H9 (cell line): ENCODE results near the gene PMEPA1. TPM values are rescaled to one million over a fixed set of nuclear protein-coding genes. Genes with fewer than 3 reads are reported as not detected.

Experiments
- DNase-seq: peaks from one replicate; pipeline ENCODE4 v3.0.0-alpha.2; 2017
- H2AFZ ChIP-seq: one replicate; pipeline ENCODE4 v1.6.1; 2013; ENCODE audit warnings: mild to moderate bottlenecking, low read length, control low read depth, moderate library complexity
- H2AK5ac ChIP-seq: 2 replicates; pipeline ENCODE4 v1.6.1; 2013; ENCODE audit warnings: low read length, control low read depth, mixed read lengths; ENCODE audit not compliant: insufficient read length
- H2BK120ac ChIP-seq: one replicate; pipeline ENCODE4 v1.6.1; 2013; ENCODE audit warnings: low read depth, mild to moderate bottlenecking, low read length, control low read depth, inconsistent platforms; ENCODE audit not compliant: poor library complexity, severe bottlenecking
- H2BK12ac ChIP-seq: 2 replicates; pipeline ENCODE4 v1.6.1; 2013; ENCODE audit warnings: low read length, control low read depth, mixed read lengths, low read depth; ENCODE audit not compliant: insufficient read length
- H2BK15ac ChIP-seq: 2 replicates; pipeline ENCODE4 v1.6.1; 2013; ENCODE audit warnings: low read depth, low read length, control low read depth
- H2BK20ac ChIP-seq: one replicate; pipeline ENCODE4 v1.6.1; 2013; ENCODE audit warnings: low read depth, mild to moderate bottlenecking, low read length, control low read depth, inconsistent platforms; ENCODE audit not compliant: poor library complexity, severe bottlenecking
- H2BK5ac ChIP-seq: 2 replicates; pipeline ENCODE4 v1.6.1; 2013; ENCODE audit warnings: low read length, control low read depth, mixed read lengths; ENCODE audit not compliant: insufficient read length
- H3K14ac ChIP-seq: 2 replicates; pipeline ENCODE4 v1.6.1; 2013; ENCODE audit warnings: low read length, control low read depth; ENCODE audit not compliant: insufficient read depth
- H3K18ac ChIP-seq: 2 replicates; pipeline ENCODE4 v1.6.1; 2013; ENCODE audit warnings: low read depth, mild to moderate bottlenecking, mixed read lengths, low read length, control low read depth; ENCODE audit not compliant: insufficient read length
- H3K23ac ChIP-seq: 2 replicates; pipeline ENCODE4 v1.6.1; 2013; ENCODE audit warnings: low read length, control low read depth, mixed read lengths, low read depth; ENCODE audit not compliant: insufficient read length
- H3K23me2 ChIP-seq: 2 replicates; pipeline ENCODE4 v1.6.1; 2013; ENCODE audit warnings: low read depth, mild to moderate bottlenecking, mixed read lengths, low read length, control low read depth; ENCODE audit not compliant: insufficient read length, poor library complexity, severe bottlenecking
- H3K27ac ChIP-seq: 2 replicates; pipeline ENCODE4 v1.5.1; 2013; ENCODE audit warnings: low read length, control low read depth, mixed read lengths, low read depth; ENCODE audit not compliant: insufficient read length
- H3K27me3 ChIP-seq: 2 replicates; pipeline ENCODE4 v1.6.1; 2013; ENCODE audit warnings: low read length, control low read depth, inconsistent platforms; ENCODE audit not compliant: insufficient read depth
- H3K4ac ChIP-seq: 2 replicates; pipeline ENCODE4 v1.6.1; 2013; ENCODE audit warnings: low read depth, mild to moderate bottlenecking, control low read depth, inconsistent platforms, low read length, moderate library complexity
- H3K4me1 ChIP-seq: 2 replicates; pipeline ENCODE4 v1.6.1; 2013; ENCODE audit warnings: low read length, control low read depth, inconsistent platforms; ENCODE audit not compliant: insufficient read depth
- H3K4me2 ChIP-seq: 2 replicates; pipeline ENCODE4 v1.6.1; 2013; ENCODE audit warnings: low read length, control low read depth, mixed read lengths; ENCODE audit not compliant: insufficient read length, insufficient read depth
- H3K56ac ChIP-seq: 2 replicates; pipeline ENCODE4 v1.6.1; 2013; ENCODE audit warnings: low read depth, mild to moderate bottlenecking, mixed read lengths, low read length, control low read depth; ENCODE audit not compliant: insufficient read length
- H3K79me1 ChIP-seq: 2 replicates; pipeline ENCODE4 v1.6.1; 2013; ENCODE audit warnings: low read depth, mild to moderate bottlenecking, moderate library complexity, low read length, control low read depth, inconsistent platforms; ENCODE audit not compliant: insufficient read depth, poor library complexity, severe bottlenecking
- H3K79me2 ChIP-seq: 2 replicates; pipeline ENCODE4 v1.6.1; 2013; ENCODE audit warnings: low read length, control low read depth, inconsistent platforms; ENCODE audit not compliant: insufficient read depth
- H3K9ac ChIP-seq: 2 replicates; pipeline ENCODE4 v1.6.1; 2013; ENCODE audit warnings: low read length, control low read depth, mixed read lengths; ENCODE audit not compliant: insufficient read length; ENCODE audit errors: extremely low read depth
- H3K9me3 ChIP-seq: one replicate; pipeline ENCODE4 v1.6.1; 2013; ENCODE audit warnings: low read depth, low read length, inconsistent platforms; ENCODE audit not compliant: control insufficient read depth
- H3T11ph ChIP-seq: one replicate; pipeline ENCODE4 v1.6.1; 2013; ENCODE audit warnings: mild to moderate bottlenecking, low read length, control low read depth, inconsistent platforms
- H4K20me1 ChIP-seq: one replicate; pipeline ENCODE4 v1.6.1; 2013; ENCODE audit not compliant: control insufficient read depth, insufficient read length, insufficient read depth
- H4K5ac ChIP-seq: 2 replicates; pipeline ENCODE4 v1.6.1; 2013; ENCODE audit warnings: low read depth, mild to moderate bottlenecking, mixed read lengths, low read length, control low read depth; ENCODE audit not compliant: insufficient read length
- H4K8ac ChIP-seq: replicated peaks from 2 replicates; pipeline ENCODE4 v1.6.1; 2013; ENCODE audit warnings: low read length, control low read depth, mixed read lengths, low read depth; ENCODE audit not compliant: insufficient read length
- H4K91ac ChIP-seq: 2 replicates; pipeline ENCODE4 v1.6.1; 2013; ENCODE audit warnings: low read depth, mild to moderate bottlenecking, moderate library complexity, mixed read lengths, low read length, control low read depth; ENCODE audit not compliant: insufficient read length
- H3K27ac Mint-ChIP-seq, 3 experiments: 2 replicates in 2 of 3; 3 replicates in 1 of 3; pipeline ENCODE4 v1.8.0; 2020 to 2021; ENCODE audit warnings: mixed read lengths in 3 of 3, mild to moderate bottlenecking in 1 of 3, moderate library complexity in 1 of 3
- H3K27me3 Mint-ChIP-seq: 2 replicates; pipeline ENCODE4 v1.8.0; 2021; ENCODE audit warnings: low read depth, mild to moderate bottlenecking, moderate library complexity, mixed read lengths
- H3K36me3 Mint-ChIP-seq, 3 experiments: 2 replicates in 2 of 3; 3 replicates in 1 of 3; pipeline ENCODE4 v1.8.0; 2020 to 2021; ENCODE audit warnings: low read depth in 3 of 3, mixed read lengths in 3 of 3; ENCODE audit not compliant: insufficient read depth in 1 of 3
- H3K4me1 Mint-ChIP-seq, 2 experiments: 2 replicates each; pipeline ENCODE4 v1.8.0; 2020; ENCODE audit warnings: mixed read lengths in 2 of 2
- H3K4me3 Mint-ChIP-seq, 2 experiments: 2 replicates in 1 of 2; 3 replicates in 1 of 2; pipeline ENCODE4 v1.8.0; 2020 to 2021; ENCODE audit warnings: mild to moderate bottlenecking in 2 of 2, mixed read lengths in 2 of 2, moderate library complexity in 1 of 2
- H3K9me3 Mint-ChIP-seq, 2 experiments: 2 replicates in 1 of 2; 3 replicates in 1 of 2; pipeline ENCODE4 v1.8.0; 2020; ENCODE audit warnings: mild to moderate bottlenecking in 2 of 2, mixed read lengths in 2 of 2, moderate library complexity in 1 of 2
- WGBS: extraction: QIAGEN DNeasy Blood & Tissue Kit; methylation state at CpG from one replicate; pipeline ENCODE4 v1.1.7; 2013; ENCODE audit warnings: missing lambda C conversion rate, low lambda C conversion rate, mixed read lengths; ENCODE audit not compliant: insufficient read length; ENCODE audit errors: extremely low coverage; 5-methylcytosine and 5-hydroxymethylcytosine counted together
- total RNA-seq: library from RNA; stranded (reverse); gene quantifications from 2 replicates; pipeline ENCODE4 v1.2.1, GENCODE V29; 2021
- TF ChIP-seq, protein P1 (sequence below): fragments of 200-600 bp; sonication (generic); conservative IDR thresholded peaks from 3 replicates; pipeline ENCODE4 v1.8.0; 2021; ENCODE audit warnings: antibody characterized with exemption, mild to moderate bottlenecking

Gene PMEPA1
- total RNA-seq, 1 experiment from 2014 or later, result 34.6 TPM

- Histone ChIP-seq H3T11ph (no peak overlapping the region), H3K27ac (no peak overlapping the region), H3K4ac (no peak overlapping the region), H2BK5ac (no peak overlapping the region), H3K79me1 (no peaks in the 10 kb centered on the region), H2BK20ac (no peak overlapping the region), H4K91ac (no peak overlapping the region), H4K8ac (no peak overlapping the region), H3K4me1 (no peaks in the 10 kb centered on the region), H3K9ac (no peak overlapping the region), H2BK120ac (no peak overlapping the region), H3K56ac (no peak overlapping the region), H2AFZ (no peak overlapping the region), H3K18ac (no peak overlapping the region), H3K23me2 (no peaks in the 10 kb centered on the region), H3K14ac (no peak overlapping the region), H3K4me2 (no peak overlapping the region), H4K20me1 (no peaks in the 10 kb centered on the region), H3K23ac (no peak overlapping the region), H2AK5ac (no peak overlapping the region), H3K27me3 (no peaks in the 10 kb centered on the region), H4K5ac (no peak overlapping the region), H3K9me3 (no peaks in the 10 kb centered on the region), H2BK12ac (no peak overlapping the region), H3K79me2 (no peaks in the 10 kb centered on the region), H2BK15ac (no peak overlapping the region)
- Mint-ChIP-seq H3K4me3 (no peak overlapping the region), H3K27ac (no peak overlapping the region), H3K36me3 (no peaks in the 10 kb centered on the region), H3K27me3 (peaks cover 2% of the 10 kb centered on the region; the same call in 1 of the 2 replicates), H3K9me3 (no peaks in the 10 kb centered on the region), H3K4me1 (peaks cover 6 to 10% of the 10 kb centered on the region in 2 experiments)
- no peak for DNase-seq
- WGBS, result no CpG with 5 or more reads among the region's 7 CpGs
- TF ChIP-seq, protein P1, sequence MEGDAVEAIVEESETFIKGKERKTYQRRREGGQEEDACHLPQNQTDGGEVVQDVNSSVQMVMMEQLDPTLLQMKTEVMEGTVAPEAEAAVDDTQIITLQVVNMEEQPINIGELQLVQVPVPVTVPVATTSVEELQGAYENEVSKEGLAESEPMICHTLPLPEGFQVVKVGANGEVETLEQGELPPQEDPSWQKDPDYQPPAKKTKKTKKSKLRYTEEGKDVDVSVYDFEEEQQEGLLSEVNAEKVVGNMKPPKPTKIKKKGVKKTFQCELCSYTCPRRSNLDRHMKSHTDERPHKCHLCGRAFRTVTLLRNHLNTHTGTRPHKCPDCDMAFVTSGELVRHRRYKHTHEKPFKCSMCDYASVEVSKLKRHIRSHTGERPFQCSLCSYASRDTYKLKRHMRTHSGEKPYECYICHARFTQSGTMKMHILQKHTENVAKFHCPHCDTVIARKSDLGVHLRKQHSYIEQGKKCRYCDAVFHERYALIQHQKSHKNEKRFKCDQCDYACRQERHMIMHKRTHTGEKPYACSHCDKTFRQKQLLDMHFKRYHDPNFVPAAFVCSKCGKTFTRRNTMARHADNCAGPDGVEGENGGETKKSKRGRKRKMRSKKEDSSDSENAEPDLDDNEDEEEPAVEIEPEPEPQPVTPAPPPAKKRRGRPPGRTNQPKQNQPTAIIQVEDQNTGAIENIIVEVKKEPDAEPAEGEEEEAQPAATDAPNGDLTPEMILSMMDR, result no peak
Measured at GRCh38 chr20:57612436-57612835, 97.4 kb downstream of the PMEPA1 start.
